ENCODE results near the gene CDC14B. TPM values are rescaled to one million over a fixed set of nuclear protein-coding genes. Genes with fewer than 3 reads are reported as not detected.
"Not testable (repeated sequence)": the region's sequence is repeated elsewhere in the genome, so short reads cannot be mapped to it uniquely, and the experiment has no call there.

CDC14B gene
- total RNA-seq, 1 experiment from 2014 or later: 29.8 TPM

DNA sequence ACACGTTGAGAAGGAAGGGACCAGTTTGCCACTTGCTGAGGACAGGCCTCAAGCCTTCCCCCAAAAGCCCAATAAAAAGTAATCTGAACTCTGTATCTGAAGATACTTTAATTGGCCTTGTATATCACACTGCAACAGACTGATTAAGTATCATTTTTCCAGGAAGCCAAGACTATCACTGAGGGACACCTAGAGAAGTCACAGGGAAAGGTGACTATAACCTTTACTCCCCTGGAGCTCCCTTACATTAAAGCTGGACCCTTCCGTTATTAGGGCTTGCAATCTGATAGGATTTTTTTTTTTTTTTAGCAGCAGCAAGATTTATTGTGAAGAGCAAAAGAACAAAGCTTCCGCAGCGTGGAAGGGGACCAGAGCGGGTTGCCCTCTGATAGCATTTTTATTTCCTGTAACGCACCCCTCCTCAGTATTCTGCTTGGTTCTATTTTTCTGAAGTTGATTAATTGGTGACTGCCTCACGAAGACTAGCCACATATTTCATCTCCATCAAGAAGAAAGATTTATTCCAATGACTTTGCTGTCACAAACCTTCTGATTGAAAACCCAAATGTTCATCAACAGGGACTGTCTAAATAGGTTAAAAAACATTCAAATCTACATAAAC is 2.7 kb downstream of the CDC14B start:
- no peak for DNase-seq
- intact Hi-C loops (cut with micrococcal nuclease; ENCODE audit: unreplicated experiment): loop anchor here (5.0 to 10.0 kb wide), 2 partner anchors 35 to 52 kb away; no protein-coding TSS in a partner anchor
- H3K36me3 Mint-ChIP-seq (ENCODE audit: insufficient read depth, unreplicated experiment): peaks cover 28% of the 10 kb centered on the region
- TF ChIP-seq, protein P1, sequence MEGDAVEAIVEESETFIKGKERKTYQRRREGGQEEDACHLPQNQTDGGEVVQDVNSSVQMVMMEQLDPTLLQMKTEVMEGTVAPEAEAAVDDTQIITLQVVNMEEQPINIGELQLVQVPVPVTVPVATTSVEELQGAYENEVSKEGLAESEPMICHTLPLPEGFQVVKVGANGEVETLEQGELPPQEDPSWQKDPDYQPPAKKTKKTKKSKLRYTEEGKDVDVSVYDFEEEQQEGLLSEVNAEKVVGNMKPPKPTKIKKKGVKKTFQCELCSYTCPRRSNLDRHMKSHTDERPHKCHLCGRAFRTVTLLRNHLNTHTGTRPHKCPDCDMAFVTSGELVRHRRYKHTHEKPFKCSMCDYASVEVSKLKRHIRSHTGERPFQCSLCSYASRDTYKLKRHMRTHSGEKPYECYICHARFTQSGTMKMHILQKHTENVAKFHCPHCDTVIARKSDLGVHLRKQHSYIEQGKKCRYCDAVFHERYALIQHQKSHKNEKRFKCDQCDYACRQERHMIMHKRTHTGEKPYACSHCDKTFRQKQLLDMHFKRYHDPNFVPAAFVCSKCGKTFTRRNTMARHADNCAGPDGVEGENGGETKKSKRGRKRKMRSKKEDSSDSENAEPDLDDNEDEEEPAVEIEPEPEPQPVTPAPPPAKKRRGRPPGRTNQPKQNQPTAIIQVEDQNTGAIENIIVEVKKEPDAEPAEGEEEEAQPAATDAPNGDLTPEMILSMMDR (IDR thresholded peaks at IDR 0.05; ENCODE audit: unreplicated experiment): no peak
- BruUV-seq (replicated peaks): no TSS peak
- no peaks in the 10 kb centered on the region for H3K9me3 Mint-ChIP-seq (ENCODE audit: low read depth, unreplicated experiment)
- H3K4me1 Mint-ChIP-seq (ENCODE audit: low read depth, unreplicated experiment): peaks cover 28% of the 10 kb centered on the region
- H3K4me3 Mint-ChIP-seq (ENCODE audit: low read depth, unreplicated experiment): no peak overlapping the region
- CTCF ChIA-PET: no interaction called here
- H3K27ac Mint-ChIP-seq (ENCODE audit: unreplicated experiment): no peak overlapping the region
- H3K27me3 Mint-ChIP-seq (ENCODE audit: unreplicated experiment): no peaks in the 10 kb centered on the region

DNA sequence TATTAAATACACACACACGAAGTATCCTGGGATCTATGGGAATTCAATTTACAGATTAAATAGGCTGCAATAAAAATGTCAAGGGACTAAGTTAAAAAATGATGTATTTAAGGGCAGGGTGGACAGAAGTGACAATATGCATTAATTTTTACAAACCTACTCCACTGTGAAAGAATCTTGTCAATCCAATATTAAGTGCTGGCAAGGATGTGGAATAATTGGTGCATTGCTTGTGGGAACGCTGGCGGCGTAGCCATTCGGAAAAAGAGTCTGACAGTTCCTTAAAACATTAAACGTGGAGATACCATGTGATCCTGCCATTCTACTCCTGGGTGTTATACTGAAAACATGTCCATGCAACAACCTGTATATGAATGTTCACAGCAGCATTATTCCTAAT is 4.2 kb downstream of the CDC14B start:
- Mint-ChIP-seq H3K36me3 (ENCODE audit: insufficient read depth, unreplicated experiment) (peaks cover 23% of the 10 kb centered on the region), H3K4me3 (ENCODE audit: low read depth, unreplicated experiment) (no peak overlapping the region), H3K4me1 (ENCODE audit: low read depth, unreplicated experiment) (peaks cover 19% of the 10 kb centered on the region), H3K27me3 (ENCODE audit: unreplicated experiment) (no peaks in the 10 kb centered on the region), H3K9me3 (ENCODE audit: low read depth, unreplicated experiment) (no peaks in the 10 kb centered on the region), H3K27ac (ENCODE audit: unreplicated experiment) (no peak overlapping the region)
- intact Hi-C loops (cut with micrococcal nuclease; ENCODE audit: unreplicated experiment): loop anchor here (5.0 to 10.0 kb wide), 2 partner anchors 37 to 51 kb away; no protein-coding TSS in a partner anchor
- TF ChIP-seq, protein P1 (IDR thresholded peaks at IDR 0.05; ENCODE audit: unreplicated experiment): no peak
- CTCF ChIA-PET: no interaction called here
- BruUV-seq (replicated peaks): no TSS peak
- DNase-seq: no peak

DNA sequence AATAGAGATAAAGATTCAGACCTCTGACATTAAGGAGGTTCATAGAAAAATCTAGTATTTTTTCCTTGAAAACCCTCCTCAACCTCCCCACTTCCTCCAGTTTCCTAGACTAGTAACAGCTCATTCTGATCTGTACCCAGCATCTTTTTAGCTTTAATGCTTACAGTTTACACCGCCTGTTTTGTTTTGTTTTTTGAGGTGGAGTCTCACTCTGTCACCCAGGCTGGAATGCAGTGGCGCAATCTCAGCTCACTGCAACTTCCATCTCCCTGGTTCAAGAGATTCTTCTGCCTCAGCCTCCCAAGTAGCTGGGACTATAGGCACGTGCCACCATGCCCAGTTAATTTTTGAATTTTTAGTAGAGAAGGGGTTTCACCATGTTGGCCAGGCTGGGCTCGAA is 5.0 kb downstream of the CDC14B start:
- Mint-ChIP-seq H3K36me3 (ENCODE audit: insufficient read depth, unreplicated experiment) (peaks cover 16% of the 10 kb centered on the region), H3K4me1 (ENCODE audit: low read depth, unreplicated experiment) (peaks cover 19% of the 10 kb centered on the region)
- CTCF ChIA-PET: interaction anchor here (0.6 kb wide), 3 partner anchors 13 to 164 kb away, joined by 3 read pairs; no protein-coding TSS in a partner anchor
- not testable (repeated sequence) for H3K27me3 Mint-ChIP-seq (ENCODE audit: unreplicated experiment); BruUV-seq (replicated peaks); DNase-seq; H3K9me3 Mint-ChIP-seq (ENCODE audit: low read depth, unreplicated experiment); H3K4me3 Mint-ChIP-seq (ENCODE audit: low read depth, unreplicated experiment); H3K27ac Mint-ChIP-seq (ENCODE audit: unreplicated experiment)
- intact Hi-C loops (cut with micrococcal nuclease; ENCODE audit: unreplicated experiment): loop anchor here (5.0 to 10.0 kb wide), 2 partner anchors 38 to 50 kb away; no protein-coding TSS in a partner anchor

DNA sequence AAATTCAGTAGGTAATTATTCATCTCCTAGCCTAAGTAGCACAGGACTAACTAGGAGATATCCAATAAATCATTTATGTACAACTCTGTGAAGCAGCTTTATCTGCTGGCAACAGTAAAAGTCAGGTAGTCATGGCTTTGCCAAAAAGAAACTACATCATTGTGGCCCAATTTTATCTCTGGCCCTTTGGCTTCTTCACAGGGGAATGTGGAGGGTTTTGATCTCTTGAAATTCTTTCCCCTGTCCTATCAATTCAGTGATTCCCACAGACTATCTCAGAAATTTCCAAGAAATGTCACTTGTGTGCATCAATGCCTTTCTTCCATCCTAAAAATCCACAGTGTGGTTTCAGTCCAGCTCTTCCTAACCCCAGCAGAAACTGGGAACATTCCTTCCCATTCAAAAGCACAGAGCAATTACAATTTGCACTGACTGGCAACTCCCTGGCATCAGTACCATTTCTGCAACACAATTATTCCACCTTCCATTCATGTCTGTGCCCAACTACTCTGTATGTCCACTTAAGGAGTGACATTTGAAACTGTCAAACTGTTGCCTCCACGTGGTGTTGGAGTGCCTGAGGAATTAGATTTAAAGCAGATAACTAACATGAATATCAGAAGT is 6.6 kb downstream of the CDC14B start:
- no peak overlapping the region for H3K27ac Mint-ChIP-seq (ENCODE audit: unreplicated experiment)
- H3K36me3 Mint-ChIP-seq (ENCODE audit: insufficient read depth, unreplicated experiment): peaks cover 5% of the 10 kb centered on the region
- no peak for DNase-seq
- H3K9me3 Mint-ChIP-seq (ENCODE audit: low read depth, unreplicated experiment): no peaks in the 10 kb centered on the region
- TF ChIP-seq, protein P1 (IDR thresholded peaks at IDR 0.05; ENCODE audit: unreplicated experiment): no peak
- CTCF ChIA-PET: interaction anchor here (0.6 kb wide), 1 partner anchor 24 kb away, joined by 4 read pairs; no protein-coding TSS in a partner anchor
- no peak overlapping the region for H3K4me3 Mint-ChIP-seq (ENCODE audit: low read depth, unreplicated experiment)
- peaks cover 14% of the 10 kb centered on the region for H3K4me1 Mint-ChIP-seq (ENCODE audit: low read depth, unreplicated experiment)
- intact Hi-C loops (cut with micrococcal nuclease; ENCODE audit: unreplicated experiment): loop anchor here (10.0 kb wide), 1 partner anchor 48 kb away; no protein-coding TSS in a partner anchor
- no TSS peak for BruUV-seq (replicated peaks)
- no peaks in the 10 kb centered on the region for H3K27me3 Mint-ChIP-seq (ENCODE audit: unreplicated experiment)

Measured in Calu3 (cell line).